Stomach smooth muscle (tissue), 2 donors: ENCODE results near the gene HCAR2.
A peak's percentile ranks its signal among the peaks of the same experiment; 100 is the strongest.
"Not testable (repeated sequence)": the region's sequence is repeated elsewhere in the genome, so short reads cannot be mapped to it uniquely, and the experiment has no call there.

Source experiments
- H3K27ac ChIP-seq: one replicate; pipeline ENCODE4 v1.7.0; 2013; ENCODE audit warnings: mild to moderate bottlenecking, low read length, inconsistent platforms
- H3K27me3 ChIP-seq, 2 donors: one replicate each; pipeline ENCODE4 v1.7.0; 2013; ENCODE audit warnings: low read length in 2 of 2; ENCODE audit not compliant: insufficient read depth in 2 of 2, control insufficient read depth in 1 of 2
- H3K36me3 ChIP-seq, 2 donors: one replicate each; pipeline ENCODE4 v1.7.0; 2013; ENCODE audit warnings: low read length in 2 of 2; ENCODE audit not compliant: control insufficient read depth in 2 of 2, insufficient read depth in 2 of 2
- H3K4me1 ChIP-seq: one replicate; pipeline ENCODE4 v1.7.0; 2013; ENCODE audit warnings: low read length; ENCODE audit not compliant: control insufficient read depth, insufficient read depth
- H3K4me3 ChIP-seq, 2 donors: one replicate each; pipeline ENCODE4 v1.7.0; 2013; ENCODE audit warnings: low read length in 2 of 2
- H3K9ac ChIP-seq, 2 donors: one replicate each; pipeline ENCODE4 v1.7.0; 2013; ENCODE audit warnings: low read length in 2 of 2, mild to moderate bottlenecking in 1 of 2
- H3K9me3 ChIP-seq, 2 donors: one replicate each; pipeline ENCODE4 v1.7.0; 2013; ENCODE audit warnings: low read length in 2 of 2; ENCODE audit not compliant: control insufficient read depth in 2 of 2
- donor health status: healthy.
- donor health status: Pancreatic carcinoma.

Gene HCAR2

DNA sequence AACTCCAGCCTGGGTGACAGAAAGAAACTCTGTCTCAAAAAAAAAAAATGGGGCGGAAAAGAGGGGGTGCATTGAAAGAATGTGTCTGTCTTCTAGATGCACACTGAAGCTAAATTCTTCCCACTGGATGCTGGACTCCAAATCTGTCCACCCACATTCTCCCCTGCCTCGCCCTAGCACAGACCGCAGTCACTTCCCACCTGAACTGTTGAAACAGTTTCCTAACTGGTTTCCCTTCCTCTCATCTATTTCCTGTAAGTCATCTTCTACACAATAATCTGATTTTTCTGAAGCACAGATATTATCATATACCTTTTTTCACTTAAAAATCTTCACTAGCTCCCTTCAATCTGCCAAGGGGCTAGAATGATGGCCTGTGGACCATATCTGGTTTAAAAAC, 29.0 kb upstream of the HCAR2 start:
- no peak overlapping the region for H3K27ac ChIP-seq
- H3K4me1 ChIP-seq = no peaks in the 10 kb centered on the region
- no peak overlapping the region for H3K9ac ChIP-seq

DNA sequence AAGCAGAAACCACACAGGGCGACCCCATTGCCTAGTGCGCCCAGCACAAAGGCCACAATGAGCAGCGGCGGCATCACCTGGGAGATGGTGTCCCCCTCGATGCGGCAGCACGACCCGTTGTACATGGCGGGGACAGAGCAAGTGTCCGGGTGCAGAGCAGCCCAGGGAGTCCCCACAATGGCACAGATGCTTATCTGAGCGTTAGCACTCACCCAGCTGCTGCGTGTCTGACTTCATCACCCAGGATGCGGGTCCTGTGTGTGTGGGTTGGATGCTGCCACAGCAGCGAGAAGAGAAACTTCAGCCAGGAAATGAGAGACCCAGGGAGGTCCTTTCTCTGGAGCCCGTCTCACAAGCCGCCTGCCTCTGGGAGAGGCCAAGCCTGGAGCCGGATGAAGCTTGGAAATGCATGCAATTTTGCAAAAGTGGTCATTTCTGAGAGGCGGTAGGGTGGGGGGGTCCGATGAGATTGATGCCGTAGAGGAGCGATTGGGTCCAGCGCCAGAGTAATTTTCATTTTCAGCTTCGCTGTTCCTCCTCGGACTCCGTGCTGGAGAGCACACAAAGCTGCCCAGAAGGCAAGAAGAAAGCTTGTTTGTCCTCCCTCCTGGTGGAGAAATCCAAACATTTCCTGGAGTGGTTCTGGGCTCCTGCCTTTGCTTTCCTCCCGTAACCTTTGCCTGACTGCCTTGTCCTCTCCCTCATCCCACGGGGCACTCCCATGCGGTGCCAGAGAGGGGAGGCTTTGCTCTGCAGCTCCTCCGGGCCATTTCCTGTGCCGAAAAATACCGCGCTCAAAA, 27.3 kb upstream of the HCAR2 start, which contains the start of gene HCAR1:
HCAR1 (minus strand) TSS at position 630 of the 800 bp plus-strand sequence; CDS start at position 125, 505 bp downstream.
- no peaks in the 10 kb centered on the region for H3K36me3 ChIP-seq
- H3K9me3 ChIP-seq = no peaks in the 10 kb centered on the region
- peaks cover 0 to 2% of the 10 kb centered on the region in 2 donors for H3K27me3 ChIP-seq
- H3K4me1 ChIP-seq = no peaks in the 10 kb centered on the region
- peak within 1 kb of the TSS in 1 of 2 donors; percentile 29 for H3K4me3 ChIP-seq
- no peak within 1 kb of the TSS for H3K27ac ChIP-seq
- no peak within 1 kb of the TSS for H3K9ac ChIP-seq

More for the DNA sequence above, 29.0 kb upstream of the HCAR2 start:
- Histone ChIP-seq H3K36me3 (no peaks in the 10 kb centered on the region), H3K27me3 (peaks cover 0 to 2% of the 10 kb centered on the region in 2 donors), H3K4me3 (no peak overlapping the region), H3K9me3 (no peaks in the 10 kb centered on the region)

DNA sequence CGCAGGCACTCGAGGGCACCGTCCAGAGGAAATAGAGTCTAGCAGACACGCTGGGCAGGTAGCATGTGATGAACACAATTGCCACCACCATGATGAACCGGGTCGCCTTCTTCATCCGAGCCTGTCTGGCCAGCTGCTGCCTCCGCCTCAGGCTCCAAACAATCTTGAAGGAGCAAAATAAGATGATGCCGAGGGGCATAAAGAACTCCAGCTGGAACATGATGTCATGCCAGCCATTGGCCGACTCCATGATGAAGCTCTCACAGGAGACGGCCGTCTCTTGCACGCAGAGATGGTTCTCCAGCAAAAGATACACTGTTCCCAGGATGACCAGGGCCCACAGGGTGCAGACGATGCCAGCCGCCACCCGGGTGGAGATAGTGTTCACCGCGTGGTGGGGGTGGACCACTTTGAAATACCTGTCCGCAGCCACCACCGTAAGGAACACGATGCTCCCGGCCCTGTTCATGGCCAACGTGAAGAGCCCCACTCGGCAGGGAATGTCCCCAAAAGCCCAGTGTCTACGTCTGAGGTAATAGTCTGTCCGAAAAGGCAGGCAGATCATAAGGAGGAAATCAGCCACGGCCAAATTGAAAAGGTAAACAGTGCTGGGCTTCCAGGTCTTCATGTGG, 26.5 kb upstream of the HCAR2 start:
- Histone ChIP-seq H3K4me3 (no peak overlapping the region), H3K36me3 (no peaks in the 10 kb centered on the region), H3K9ac (no peak overlapping the region), H3K9me3 (no peaks in the 10 kb centered on the region), H3K4me1 (no peaks in the 10 kb centered on the region), H3K27ac (no peak overlapping the region), H3K27me3 (peaks cover 0 to 2% of the 10 kb centered on the region in 2 donors)

DNA sequence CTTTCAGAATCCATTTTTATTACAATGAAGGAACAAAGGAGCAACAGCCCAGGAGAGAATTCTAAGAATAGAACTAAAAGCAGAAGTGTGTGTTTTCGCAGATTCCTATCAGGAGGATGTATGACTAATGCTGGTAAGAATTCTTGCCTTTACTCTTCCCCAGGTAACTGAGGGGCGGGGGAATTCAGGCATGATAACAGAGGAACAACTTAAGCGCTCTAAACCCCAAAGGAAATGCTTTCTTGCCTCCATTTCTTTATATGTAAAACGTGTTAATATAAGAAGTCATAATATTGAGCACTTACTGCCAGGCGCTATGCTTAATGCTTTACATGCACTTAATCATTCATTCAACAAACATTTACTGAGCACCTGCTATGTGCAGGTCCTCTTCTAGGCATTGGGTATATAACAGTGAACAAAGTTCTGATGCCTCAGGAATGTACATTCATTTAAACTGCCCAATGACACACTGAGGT, 23.0 kb upstream of the HCAR2 start:
- Histone ChIP-seq H3K9ac (no peak overlapping the region), H3K9me3 (no peaks in the 10 kb centered on the region), H3K27me3 (peaks cover 0 to 2% of the 10 kb centered on the region in 2 donors), H3K4me1 (no peaks in the 10 kb centered on the region), H3K36me3 (no peaks in the 10 kb centered on the region), H3K4me3 (no peak overlapping the region), H3K27ac (no peak overlapping the region)

DNA sequence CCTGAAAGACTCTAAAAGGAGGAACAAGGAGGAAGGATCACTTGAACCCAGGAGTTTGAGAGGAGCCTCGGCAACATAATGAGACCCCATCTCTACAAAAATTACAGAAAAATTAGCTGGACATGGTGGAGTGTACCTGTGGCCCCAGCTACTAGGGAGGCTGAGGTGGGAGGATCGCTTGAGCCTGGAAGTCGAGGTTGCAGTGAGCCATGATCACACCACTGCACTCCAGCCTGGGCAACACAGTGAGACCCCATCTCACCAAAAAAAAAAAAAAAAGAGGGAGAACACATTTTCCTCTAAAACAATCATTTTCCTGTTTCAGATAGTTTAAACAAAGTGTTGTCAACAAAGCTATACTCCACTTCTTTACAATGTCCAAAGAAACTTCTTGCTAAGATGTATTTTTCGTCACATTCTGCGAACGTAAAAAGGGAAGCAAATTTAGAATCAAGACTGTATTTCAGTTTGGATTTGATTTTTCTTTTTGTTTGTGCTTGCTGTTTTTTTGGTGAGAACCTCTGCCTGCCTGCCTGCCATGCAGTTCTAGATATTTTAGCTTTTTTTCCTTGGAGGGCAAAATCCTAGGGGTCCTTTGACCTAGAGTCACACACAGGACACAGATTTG, 22.4 kb upstream of the HCAR2 start:
- no peaks in the 10 kb centered on the region for H3K4me1 ChIP-seq
- H3K36me3 ChIP-seq = no peaks in the 10 kb centered on the region
- H3K9ac ChIP-seq = no peak overlapping the region
- no peak overlapping the region for H3K4me3 ChIP-seq
- H3K27me3 ChIP-seq = peaks cover 0 to 2% of the 10 kb centered on the region in 2 donors
- no peak overlapping the region for H3K27ac ChIP-seq
- H3K9me3 ChIP-seq = no peaks in the 10 kb centered on the region

DNA sequence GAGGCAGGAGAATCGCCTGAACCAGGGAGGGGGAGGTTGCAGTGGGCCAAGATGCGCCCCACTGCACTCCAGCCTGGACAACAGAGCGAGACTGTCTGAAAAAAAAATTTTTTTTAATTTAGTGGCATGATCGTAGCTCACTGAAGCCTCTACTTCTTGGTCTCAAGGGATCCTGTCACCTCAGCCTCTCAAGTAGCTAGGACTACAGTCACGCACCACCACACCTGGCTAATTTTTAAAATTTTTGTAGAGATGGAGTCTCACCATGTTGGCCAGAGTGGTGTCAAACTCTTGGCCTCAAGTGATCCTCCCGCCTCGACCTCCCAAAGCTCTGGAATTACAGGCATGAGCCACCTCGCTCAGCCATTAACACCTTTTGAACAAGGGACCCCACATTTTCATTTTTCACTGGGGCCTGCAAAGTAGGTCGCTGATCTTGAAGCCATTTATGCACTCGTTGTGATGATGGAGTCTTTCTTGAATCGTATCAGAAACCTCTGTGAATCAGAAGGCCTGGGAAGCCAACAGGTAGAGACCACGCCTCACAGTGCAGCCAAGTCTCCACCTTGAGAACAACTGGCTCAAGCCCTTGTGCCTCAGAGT, 21.6 kb upstream of the HCAR2 start:
- H3K4me1 ChIP-seq = no peaks in the 10 kb centered on the region

DNA sequence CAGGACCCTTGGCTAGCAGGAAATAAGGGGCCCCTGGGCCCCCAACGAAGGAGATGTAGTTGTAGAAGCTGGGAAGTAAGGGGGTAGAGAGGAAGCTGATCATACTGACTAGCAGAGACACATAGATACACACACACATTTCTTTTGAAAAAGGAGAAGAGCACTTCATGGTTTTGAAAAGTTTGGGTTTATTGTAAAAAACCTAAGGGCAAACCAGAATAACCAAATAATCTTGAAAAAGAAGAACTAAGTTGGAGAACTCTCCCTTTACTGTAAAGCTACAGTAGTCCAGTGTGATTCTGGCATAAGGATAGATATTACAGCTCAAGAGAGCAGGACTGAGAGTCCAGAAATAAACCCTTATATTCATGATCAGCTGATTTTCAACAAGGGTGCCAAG, 19.2 kb upstream of the HCAR2 start:
- no peak overlapping the region for H3K27ac ChIP-seq
- no peak overlapping the region for H3K9ac ChIP-seq
- H3K27me3 ChIP-seq = no peaks in the 10 kb centered on the region
- H3K4me3 ChIP-seq = no peak overlapping the region
- no peaks in the 10 kb centered on the region for H3K9me3 ChIP-seq
- no peaks in the 10 kb centered on the region for H3K36me3 ChIP-seq
- H3K4me1 ChIP-seq = no peaks in the 10 kb centered on the region

More for the DNA sequence above, 21.6 kb upstream of the HCAR2 start:
- Histone ChIP-seq H3K9me3 (no peaks in the 10 kb centered on the region), H3K36me3 (no peaks in the 10 kb centered on the region), H3K27me3 (no peaks in the 10 kb centered on the region), H3K27ac (no peak overlapping the region), H3K4me3 (no peak overlapping the region), H3K9ac (no peak overlapping the region)

DNA sequence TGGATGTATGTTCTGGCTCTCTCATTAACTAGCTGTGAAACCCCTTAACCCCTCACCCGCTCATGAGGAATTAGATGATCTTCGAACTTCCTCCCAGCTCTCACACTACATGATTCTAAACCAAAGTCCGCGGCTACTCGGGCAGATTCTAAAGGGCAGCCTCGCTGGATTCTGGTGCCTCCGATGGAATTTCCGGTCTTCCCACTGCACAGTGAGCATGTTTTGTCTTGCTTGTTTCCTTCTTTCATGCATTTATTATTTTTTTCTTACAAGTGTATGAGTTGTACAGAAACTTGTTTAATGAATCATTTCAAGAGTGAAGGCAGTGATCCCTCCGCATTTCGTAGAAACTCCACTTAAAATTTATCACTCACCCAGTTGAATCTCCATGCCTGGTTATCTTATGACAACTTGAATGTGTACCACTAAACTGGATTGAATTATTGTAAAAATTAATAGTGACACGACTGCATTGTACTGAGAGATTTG, 17.9 kb upstream of the HCAR2 start:
- H3K9me3 ChIP-seq = no peaks in the 10 kb centered on the region
- H3K27ac ChIP-seq = no peak overlapping the region
- H3K27me3 ChIP-seq = no peaks in the 10 kb centered on the region
- no peak overlapping the region for H3K4me3 ChIP-seq
- no peak overlapping the region for H3K9ac ChIP-seq
- H3K36me3 ChIP-seq = no peaks in the 10 kb centered on the region
- no peaks in the 10 kb centered on the region for H3K4me1 ChIP-seq

DNA sequence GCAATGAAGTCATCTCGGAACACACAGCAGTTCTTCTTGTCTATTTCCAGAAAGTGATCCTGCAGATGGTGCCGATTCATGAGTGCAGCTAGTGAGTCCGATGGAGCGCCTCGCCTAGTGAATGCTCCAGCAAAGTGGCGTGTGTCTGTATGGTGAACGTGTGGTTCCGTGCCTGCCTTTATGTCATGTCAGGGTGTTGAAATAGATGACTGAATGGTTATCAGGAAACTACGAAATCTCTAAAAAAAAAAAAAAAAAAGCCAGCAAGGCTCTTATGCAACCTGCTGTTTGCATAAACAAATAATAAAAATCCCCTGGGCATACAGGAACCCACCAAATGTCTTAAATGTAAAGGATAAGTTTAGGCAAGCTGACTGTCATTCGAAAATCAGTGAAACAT, 13.5 kb upstream of the HCAR2 start, which contains the start of gene HCAR3:
HCAR3 (minus strand) TSS at position 154 of the 400 bp plus-strand sequence; CDS start at position 80, 74 bp downstream.
- not testable (repeated sequence) for H3K9ac ChIP-seq, H3K27me3 ChIP-seq, H3K9me3 ChIP-seq, H3K27ac ChIP-seq, H3K4me3 ChIP-seq, H3K36me3 ChIP-seq, H3K4me1 ChIP-seq

DNA sequence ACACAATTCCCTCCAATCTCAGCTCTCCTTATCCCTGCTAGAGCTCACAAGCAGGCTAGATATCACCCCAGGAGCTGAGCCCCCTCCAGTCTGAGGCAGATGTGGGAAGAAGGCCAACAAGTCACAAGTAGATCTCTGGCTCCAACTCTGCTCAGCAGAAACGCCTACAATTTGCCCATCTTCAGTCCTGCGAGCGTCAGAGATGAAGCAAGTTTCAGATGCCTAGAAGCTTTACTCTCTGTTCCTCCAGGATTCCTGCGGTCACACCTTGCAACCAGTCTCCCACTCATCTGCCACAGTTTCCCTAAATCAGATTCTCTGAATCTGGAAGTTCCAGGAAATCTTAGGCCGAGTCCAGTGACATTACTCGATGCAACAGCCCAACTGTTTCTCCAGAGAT, 12.1 kb upstream of the HCAR2 start:
- H3K4me1 ChIP-seq, H3K9ac ChIP-seq, H3K27ac ChIP-seq, H3K36me3 ChIP-seq, H3K9me3 ChIP-seq, H3K27me3 ChIP-seq, H3K4me3 ChIP-seq: not testable (repeated sequence)
